GM21423 (cell line): ENCODE data around the gene CCDC181.
"Not testable (repeated sequence)": the region's sequence is repeated elsewhere in the genome, so short reads cannot be mapped to it uniquely, and the experiment has no call there.

Experiments used
- ATAC-seq: cut with Tn5 transposase; IDR thresholded peaks from one replicate; pipeline ENCODE4 v1.9.1; 2021; ENCODE audit warnings: mild to moderate bottlenecking, moderate library complexity; ENCODE audit not compliant: unreplicated experiment

CCDC181 gene

GRCh38 chr1:169427081-169427641 is at the start of gene CCDC181:
Gene CCDC181 (minus strand): TSS chr1:169427474. CDS start chr1:169424927, 2,547 bp downstream.
- peak; percentile 87 for ATAC-seq

- ATAC-seq, result no peak
Observed at GRCh38 chr1:169475806-169476387, 48.6 kb upstream of the CCDC181 start.

- no peak for ATAC-seq
Observed at GRCh38 chr1:169474302-169474995, 47.2 kb upstream of the CCDC181 start.

- no peak for ATAC-seq
Observed at GRCh38 chr1:169473347-169473746, 46.1 kb upstream of the CCDC181 start.

- no peak for ATAC-seq
Observed at GRCh38 chr1:169472738-169473137, 45.5 kb upstream of the CCDC181 start.

- no peak for ATAC-seq
Observed at GRCh38 chr1:169468982-169469381, 41.7 kb upstream of the CCDC181 start.

- no peak for ATAC-seq
Observed at GRCh38 chr1:169466259-169467230, 39.3 kb upstream of the CCDC181 start.

- no peak for ATAC-seq
Observed at GRCh38 chr1:169465281-169465680, 38.0 kb upstream of the CCDC181 start.

GRCh38 chr1:169462385-169462784 is 35.1 kb upstream of the CCDC181 start:
- ATAC-seq, result no peak

- no peak for ATAC-seq
Observed at GRCh38 chr1:169461390-169462000, 34.2 kb upstream of the CCDC181 start.

GRCh38 chr1:169460191-169460833 is 33.0 kb upstream of the CCDC181 start:
- no peak for ATAC-seq

- no peak for ATAC-seq
Observed at GRCh38 chr1:169457443-169457842, 30.2 kb upstream of the CCDC181 start.

GRCh38 chr1:169456029-169456428 is 28.8 kb upstream of the CCDC181 start:
- ATAC-seq, result no peak

- no peak for ATAC-seq
Observed at GRCh38 chr1:169452921-169453320, 25.6 kb upstream of the CCDC181 start.

- no peak for ATAC-seq
Observed at GRCh38 chr1:169451218-169451824, 24.0 kb upstream of the CCDC181 start.

GRCh38 chr1:169443923-169444322 is 16.6 kb upstream of the CCDC181 start:
- ATAC-seq, result no peak

GRCh38 chr1:169426174-169426705 is 1.0 kb downstream of the CCDC181 start:
- ATAC-seq, result no peak

GRCh38 chr1:169421309-169421708 is 6.0 kb downstream of the CCDC181 start:
- ATAC-seq, result no peak

- no peak for ATAC-seq
Observed at GRCh38 chr1:169414952-169415351, 12.3 kb downstream of the CCDC181 start.

GRCh38 chr1:169408340-169408739 is 18.9 kb downstream of the CCDC181 start:
- ATAC-seq, result not testable (repeated sequence)
